ENCODE measurements around the gene IFIT3.

The IFIT3 gene

DNA sequence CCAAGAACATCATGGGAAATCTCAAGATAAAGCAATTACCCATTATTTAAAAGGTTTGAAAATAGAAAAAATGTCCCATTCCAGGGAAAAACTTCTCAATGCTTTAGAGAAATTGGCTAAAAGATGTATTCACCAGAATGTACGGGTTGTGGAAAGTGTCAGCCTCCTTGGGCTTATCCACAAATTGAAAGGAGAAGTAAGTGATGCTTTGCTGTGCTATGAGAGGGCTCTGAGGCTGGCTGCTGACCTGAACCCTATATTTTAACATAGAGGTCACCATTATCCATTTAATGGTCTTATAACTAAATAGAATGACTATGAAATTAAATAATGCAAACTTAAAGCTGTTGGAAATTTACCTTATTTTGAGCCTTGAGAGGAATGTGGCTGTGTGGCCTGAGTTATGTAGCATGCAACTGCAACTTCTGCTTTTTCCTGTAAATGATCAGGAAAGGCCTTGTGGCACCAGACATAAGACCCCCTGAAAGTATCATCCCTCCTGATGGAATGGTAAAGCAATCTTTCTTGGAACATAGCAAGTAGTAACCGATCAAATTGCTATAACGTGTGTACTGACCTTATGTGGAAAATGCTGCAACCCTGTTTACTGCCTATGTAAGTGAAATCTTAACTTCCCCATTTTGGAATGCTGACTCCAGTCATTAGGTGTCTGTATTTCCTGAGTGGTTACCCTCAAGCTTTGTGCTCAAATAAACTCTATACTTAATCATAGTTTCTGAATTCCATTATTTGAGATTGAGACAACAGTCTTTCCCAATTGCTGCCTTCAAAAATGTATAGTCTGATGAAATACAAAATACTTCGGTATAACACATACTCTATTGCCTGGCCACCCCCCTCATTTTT is 56.9 kb downstream of the IFIT3 start:
- DNase-seq (ENCODE audit: low spot score) (no peak), ATAC-seq (ENCODE audit: low read depth) (no peak)
- Histone ChIP-seq H3K4me1 (ENCODE audit: insufficient read depth, poor library complexity, severe bottlenecking) (no peaks in the 10 kb centered on the region), H3K36me3 (ENCODE audit: low read depth) (no peaks in the 10 kb centered on the region), H3K4me3 (ENCODE audit: severe bottlenecking) (no peak overlapping the region), H3K9me3 (ENCODE audit: severe bottlenecking) (no peaks in the 10 kb centered on the region), H3K27me3 (ENCODE audit: insufficient read depth, poor library complexity, severe bottlenecking) (no peaks in the 10 kb centered on the region), H3K27ac (ENCODE audit: poor library complexity, severe bottlenecking) (no peak overlapping the region)
- TF ChIP-seq, protein P1, sequence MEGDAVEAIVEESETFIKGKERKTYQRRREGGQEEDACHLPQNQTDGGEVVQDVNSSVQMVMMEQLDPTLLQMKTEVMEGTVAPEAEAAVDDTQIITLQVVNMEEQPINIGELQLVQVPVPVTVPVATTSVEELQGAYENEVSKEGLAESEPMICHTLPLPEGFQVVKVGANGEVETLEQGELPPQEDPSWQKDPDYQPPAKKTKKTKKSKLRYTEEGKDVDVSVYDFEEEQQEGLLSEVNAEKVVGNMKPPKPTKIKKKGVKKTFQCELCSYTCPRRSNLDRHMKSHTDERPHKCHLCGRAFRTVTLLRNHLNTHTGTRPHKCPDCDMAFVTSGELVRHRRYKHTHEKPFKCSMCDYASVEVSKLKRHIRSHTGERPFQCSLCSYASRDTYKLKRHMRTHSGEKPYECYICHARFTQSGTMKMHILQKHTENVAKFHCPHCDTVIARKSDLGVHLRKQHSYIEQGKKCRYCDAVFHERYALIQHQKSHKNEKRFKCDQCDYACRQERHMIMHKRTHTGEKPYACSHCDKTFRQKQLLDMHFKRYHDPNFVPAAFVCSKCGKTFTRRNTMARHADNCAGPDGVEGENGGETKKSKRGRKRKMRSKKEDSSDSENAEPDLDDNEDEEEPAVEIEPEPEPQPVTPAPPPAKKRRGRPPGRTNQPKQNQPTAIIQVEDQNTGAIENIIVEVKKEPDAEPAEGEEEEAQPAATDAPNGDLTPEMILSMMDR (IDR thresholded peaks at IDR 0.05; ENCODE audit: poor library complexity, severe bottlenecking), result no peak

DNA sequence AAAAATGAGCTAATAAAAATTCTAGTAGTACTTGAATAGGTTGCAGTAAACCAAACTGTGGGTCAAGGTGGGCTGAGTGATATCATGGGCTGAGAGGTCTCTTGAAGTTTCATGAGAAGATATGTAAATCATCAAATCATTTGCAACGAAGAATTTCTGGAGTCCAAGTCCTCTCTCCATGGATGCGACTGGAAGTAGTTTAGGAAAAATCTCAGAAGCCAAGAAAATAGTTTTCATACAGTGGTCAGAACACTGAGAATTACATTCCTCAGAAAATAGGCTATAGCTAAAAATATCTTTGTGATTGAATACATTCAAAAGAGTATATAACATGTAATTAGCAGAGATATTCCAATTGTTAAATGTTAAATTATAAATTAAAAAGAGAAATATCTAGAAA is 61.0 kb downstream of the IFIT3 start:
- peaks cover 13% of the 10 kb centered on the region for H3K4me1 ChIP-seq (ENCODE audit: insufficient read depth, poor library complexity, severe bottlenecking)

DNA sequence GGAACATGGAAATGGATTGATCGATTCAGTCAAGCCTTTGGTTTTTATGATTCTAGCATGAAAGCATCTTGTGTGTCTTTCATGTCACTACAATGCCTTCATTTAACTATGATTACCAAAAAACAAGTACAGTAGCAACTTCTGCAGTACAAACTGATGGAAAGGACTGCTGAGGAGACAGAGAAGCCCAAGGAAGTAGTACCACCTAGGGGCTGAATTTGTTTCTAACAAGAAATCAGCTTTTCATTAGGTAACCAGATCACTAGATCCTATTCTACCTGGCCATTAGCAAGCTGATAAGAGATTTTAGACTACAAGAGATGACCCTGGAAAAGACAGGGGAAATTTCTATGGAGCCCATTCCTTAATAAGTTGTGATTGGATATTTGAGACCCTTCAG is 61.5 kb downstream of the IFIT3 start:
- peak; percentile 43; the same call in 1 of the 3 replicates for ATAC-seq (ENCODE audit: low read depth)
- DNase-seq (ENCODE audit: low spot score), result no peak
- Histone ChIP-seq H3K27me3 (ENCODE audit: insufficient read depth, poor library complexity, severe bottlenecking) (no peaks in the 10 kb centered on the region), H3K9me3 (ENCODE audit: severe bottlenecking) (no peaks in the 10 kb centered on the region), H3K36me3 (ENCODE audit: low read depth) (no peaks in the 10 kb centered on the region), H3K4me3 (ENCODE audit: severe bottlenecking) (no peak overlapping the region), H3K4me1 (ENCODE audit: insufficient read depth, poor library complexity, severe bottlenecking) (peaks cover 17% of the 10 kb centered on the region), H3K27ac (ENCODE audit: poor library complexity, severe bottlenecking) (no peak overlapping the region)
- TF ChIP-seq, protein P1 (IDR thresholded peaks at IDR 0.05; ENCODE audit: poor library complexity, severe bottlenecking), result peak; percentile 73

More for the DNA sequence above, 61.0 kb downstream of the IFIT3 start:
- ATAC-seq (ENCODE audit: low read depth) (no peak), DNase-seq (ENCODE audit: low spot score) (no peak)
- Histone ChIP-seq H3K4me3 (ENCODE audit: severe bottlenecking) (no peak overlapping the region), H3K9me3 (ENCODE audit: severe bottlenecking) (no peaks in the 10 kb centered on the region), H3K27me3 (ENCODE audit: insufficient read depth, poor library complexity, severe bottlenecking) (no peaks in the 10 kb centered on the region), H3K36me3 (ENCODE audit: low read depth) (no peaks in the 10 kb centered on the region), H3K27ac (ENCODE audit: poor library complexity, severe bottlenecking) (no peak overlapping the region)
- TF ChIP-seq, protein P1 (IDR thresholded peaks at IDR 0.05; ENCODE audit: poor library complexity, severe bottlenecking), result no peak

All from RWPE2 (cell line).